Skin epidermis (tissue), 12 donors: ENCODE data around the gene SUSD5.
"Not testable (repeated sequence)": the region's sequence is repeated elsewhere in the genome, so short reads cannot be mapped to it uniquely, and the experiment has no call there.

Experiments used
- H3K27ac ChIP-seq, 21 experiments: fragments of 200-600 bp; sonication (generic) in 11 of 21; one replicate each; pipeline ENCODE4 v1.5.0; 2020; ENCODE audit warnings: mild to moderate bottlenecking in 3 of 21, inconsistent platforms in 2 of 21, moderate library complexity in 2 of 21
- H3K4me3 ChIP-seq, 7 experiments: fragments of 200-600 bp; sonication (generic) in 2 of 7; one replicate each; pipeline ENCODE4 v1.5.0; 2020; ENCODE audit warnings: inconsistent platforms in 2 of 7, mild to moderate bottlenecking in 2 of 7, moderate library complexity in 1 of 7

Gene SUSD5

DNA sequence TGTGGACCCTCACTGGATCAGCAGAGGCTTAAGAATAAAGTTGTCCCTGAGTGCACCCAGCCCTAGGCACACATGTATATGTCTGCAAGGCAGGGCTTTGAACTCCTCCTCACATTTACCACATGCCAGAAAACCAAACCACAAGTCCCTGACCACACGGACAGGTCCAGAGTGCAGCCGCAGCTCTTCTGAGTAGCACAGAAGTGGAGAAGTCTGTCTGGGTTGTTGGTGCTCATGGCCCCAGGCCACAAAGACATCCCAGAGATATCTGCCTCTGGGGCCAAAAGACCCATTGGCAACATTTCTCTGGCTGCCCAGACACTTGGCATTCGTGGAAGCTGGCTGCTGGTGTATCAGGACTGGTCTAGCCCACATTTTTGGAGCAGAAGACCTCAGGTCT, 17.4 kb downstream of the SUSD5 start:
- Histone ChIP-seq H3K27ac (no peak overlapping the region), H3K4me3 (no peak overlapping the region)

DNA sequence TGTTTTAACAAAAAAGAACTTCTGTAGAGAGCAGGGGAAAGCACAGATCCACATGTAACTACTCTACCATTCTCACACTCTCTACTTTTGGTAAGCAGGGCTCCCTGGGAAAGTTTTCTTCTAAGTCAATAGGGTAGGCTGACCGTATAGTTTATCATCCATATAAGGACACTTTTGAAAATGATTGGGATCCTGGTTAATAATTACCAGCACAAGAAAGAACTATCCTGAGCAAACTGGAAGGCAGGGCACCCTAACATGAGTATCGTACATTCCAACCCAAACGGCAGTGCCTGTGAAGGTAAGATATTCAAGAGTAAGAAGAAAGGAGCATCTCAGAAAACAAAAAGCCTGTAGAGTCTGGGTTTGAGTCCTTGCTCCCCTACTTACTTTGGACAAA, 22.1 kb downstream of the SUSD5 start:
- Histone ChIP-seq H3K4me3 (no peak overlapping the region), H3K27ac (no peak overlapping the region)

DNA sequence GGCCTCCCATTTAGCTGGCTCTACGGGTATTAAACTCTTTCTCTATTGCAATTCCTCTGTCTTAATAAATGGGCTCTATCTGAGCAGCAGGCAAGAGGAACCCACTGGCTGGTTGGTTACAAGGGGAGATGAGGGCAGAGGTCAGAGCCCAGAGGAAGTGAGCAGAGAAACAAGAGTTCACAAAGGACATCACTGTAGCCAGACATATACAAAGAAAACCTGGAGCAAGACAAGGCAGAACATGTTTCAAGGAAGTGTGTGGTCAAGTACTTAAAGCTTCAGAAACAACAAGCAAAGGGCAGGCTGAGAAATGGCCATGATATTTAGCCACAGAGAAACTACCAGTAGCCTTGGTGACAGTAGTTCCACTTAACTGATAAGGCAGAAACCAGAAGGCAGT, 24.3 kb downstream of the SUSD5 start:
- no peak overlapping the region for H3K4me3 ChIP-seq
- H3K27ac ChIP-seq, result no peak overlapping the region

DNA sequence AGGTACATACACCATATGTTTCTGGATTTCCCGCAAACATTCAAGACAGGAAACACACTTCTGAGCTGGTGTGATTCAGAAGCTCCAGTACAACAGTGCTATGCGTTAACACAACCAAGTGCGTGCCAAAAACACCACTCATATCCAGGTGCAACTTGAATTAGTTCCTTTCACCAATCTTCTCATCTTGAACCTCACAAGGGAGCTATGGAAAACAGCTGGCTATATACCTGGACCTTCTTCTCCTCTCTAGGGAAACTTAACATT, 31.3 kb downstream of the SUSD5 start:
- no peak overlapping the region for H3K27ac ChIP-seq
- no peak overlapping the region for H3K4me3 ChIP-seq

DNA sequence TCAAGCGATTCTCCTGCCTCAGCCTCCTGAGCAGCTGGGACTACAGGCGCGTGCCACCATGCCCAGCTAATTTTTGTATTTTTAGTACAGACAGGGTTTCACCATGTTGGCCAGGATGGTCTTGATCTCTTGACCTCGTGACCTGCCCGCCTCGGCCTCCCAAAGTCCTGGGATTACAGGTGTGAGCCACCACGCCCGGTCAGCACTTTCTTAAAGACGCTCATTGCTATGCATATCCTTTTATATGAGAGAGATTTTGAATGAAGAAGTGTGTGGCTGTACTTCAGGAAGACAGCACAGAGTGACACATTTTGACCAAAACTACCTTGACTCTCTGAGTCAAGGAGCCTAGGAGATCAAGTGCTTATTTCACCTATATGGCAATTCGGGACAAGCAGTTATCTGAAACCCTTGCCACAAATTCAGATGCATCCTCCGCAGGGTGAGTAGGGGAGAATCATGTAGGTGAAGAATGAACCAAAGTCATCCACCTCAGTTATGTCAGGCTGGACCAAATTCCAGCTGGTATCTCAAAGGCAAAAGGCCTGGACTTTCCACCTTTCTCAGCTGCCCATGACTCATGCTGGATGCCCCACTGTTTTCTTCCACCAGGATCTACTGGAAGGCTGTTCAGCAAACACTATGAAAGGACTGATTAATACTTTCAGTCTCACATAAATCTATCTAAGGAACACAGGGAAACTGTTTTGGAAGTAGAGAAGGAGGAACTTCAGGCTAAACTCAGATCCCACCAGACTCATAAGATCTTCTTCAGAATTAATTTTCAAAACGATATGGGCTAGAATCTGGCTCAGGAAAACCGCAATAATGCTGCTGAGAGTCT, 31.9 kb downstream of the SUSD5 start:
- Histone ChIP-seq H3K27ac (no peak overlapping the region), H3K4me3 (no peak overlapping the region)

DNA sequence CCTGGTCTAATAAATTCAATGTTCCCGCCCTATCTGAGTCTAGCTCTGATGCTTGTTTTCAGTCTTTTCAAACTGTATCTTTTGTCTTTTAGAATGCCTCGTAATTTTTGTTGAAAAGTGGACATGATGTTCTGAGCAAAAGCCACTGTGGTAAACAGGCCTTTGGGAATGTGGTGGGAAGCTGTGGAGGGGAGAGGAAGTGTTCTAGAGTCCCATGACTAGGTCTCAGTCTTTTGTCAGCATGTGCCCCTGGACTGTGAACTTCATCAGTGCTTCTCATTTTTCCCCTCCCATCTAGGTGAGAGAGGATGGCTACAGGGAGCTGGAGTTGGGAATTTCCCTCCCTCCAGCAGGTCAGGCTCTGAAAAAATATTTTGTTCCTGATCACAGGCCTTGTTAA, 33.7 kb downstream of the SUSD5 start:
- H3K4me3 ChIP-seq, result no peak overlapping the region
- no peak overlapping the region for H3K27ac ChIP-seq

DNA sequence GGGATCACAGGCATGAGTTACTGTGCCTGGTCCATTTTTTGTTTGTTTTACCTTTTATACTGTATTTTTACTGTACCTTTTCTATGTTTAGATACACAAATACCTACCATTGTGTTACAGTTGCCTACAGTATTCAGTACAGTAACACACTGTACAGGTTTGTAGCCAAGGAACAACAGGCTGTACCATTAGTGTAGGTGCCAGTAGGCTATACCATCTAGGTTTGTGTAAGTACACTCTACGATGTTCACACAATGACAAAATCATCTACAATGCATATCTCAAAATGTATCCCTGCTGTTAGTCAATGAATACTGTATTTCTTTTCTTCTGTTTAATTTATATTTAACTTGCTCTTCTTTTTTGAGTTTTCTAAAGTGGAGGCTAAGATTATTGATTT, 37.0 kb downstream of the SUSD5 start:
- not testable (repeated sequence) for H3K27ac ChIP-seq, H3K4me3 ChIP-seq

DNA sequence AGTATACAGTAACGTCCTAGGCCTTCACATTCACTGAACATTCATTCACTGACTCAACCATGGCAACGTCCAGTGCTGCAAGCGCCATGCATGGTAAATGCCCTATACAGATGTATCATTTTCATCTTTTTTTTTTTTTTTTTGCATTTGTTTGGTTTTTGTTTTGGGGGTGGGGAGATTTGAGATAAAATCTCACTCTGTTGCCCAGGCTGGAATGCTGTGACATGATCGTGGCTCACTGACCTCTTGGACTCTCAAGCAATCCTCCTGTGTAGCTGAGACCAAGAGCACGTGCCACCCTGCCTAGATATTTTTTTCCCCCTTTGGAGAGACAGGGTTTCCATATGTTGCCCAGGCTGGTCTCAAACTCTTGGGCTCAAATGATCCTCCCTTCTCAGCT, 37.4 kb downstream of the SUSD5 start:
- H3K4me3 ChIP-seq, result no peak overlapping the region
- no peak overlapping the region for H3K27ac ChIP-seq

DNA sequence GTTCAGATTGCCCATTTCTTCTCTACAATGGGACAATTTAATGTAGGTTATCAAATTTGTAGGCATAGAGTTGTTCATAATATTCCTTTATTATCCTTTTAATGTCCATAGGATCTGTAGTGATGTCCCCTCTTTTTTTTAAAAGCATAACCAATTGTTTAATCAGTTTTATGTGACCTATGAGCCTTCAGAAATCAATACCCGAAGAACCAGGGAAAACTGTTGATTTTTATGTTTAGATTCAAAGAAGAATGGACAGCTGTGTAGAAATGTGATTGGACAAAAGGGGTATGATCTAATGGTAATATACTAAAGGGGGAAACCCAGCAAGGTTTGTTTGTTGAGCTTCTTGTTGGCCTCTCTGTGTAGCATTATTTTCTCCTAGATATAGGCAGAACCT, 39.5 kb downstream of the SUSD5 start:
- H3K4me3 ChIP-seq, result no peak overlapping the region
- H3K27ac ChIP-seq, result no peak overlapping the region

DNA sequence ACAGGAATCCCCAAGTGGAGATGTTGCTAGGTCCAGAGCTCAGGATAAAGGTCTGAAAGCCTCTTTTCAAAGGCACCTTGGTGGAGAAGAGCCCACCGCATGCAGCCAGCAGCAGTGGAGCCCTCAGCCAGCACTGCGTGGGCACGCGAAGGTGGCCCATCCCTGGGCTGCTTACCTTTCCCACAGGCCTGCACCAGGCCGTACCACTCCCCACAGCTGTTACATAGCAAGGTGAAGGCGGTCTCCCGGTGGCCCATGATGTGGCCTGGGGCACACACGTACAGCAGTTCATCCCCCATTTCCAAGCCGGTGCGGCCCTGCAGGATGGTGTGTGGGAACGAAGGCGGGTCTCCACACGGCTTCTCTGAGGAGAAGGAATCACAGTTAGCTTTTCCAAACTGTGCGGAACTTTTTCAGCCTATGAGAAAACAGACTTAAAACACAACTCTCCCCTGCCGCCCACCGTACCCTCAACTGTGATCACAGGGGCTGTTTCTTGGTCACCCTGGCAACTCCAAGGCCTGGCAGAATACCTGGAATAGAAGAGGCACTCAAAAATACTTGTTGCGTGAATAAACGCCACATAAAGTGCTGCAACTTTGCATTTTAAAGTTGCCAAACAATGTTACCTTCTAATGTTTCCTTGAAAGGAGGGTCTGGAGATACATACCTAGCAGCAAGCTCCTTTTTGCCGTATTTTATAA, 43.7 kb downstream of the SUSD5 start:
- Histone ChIP-seq H3K4me3 (no peak overlapping the region), H3K27ac (no peak overlapping the region)

DNA sequence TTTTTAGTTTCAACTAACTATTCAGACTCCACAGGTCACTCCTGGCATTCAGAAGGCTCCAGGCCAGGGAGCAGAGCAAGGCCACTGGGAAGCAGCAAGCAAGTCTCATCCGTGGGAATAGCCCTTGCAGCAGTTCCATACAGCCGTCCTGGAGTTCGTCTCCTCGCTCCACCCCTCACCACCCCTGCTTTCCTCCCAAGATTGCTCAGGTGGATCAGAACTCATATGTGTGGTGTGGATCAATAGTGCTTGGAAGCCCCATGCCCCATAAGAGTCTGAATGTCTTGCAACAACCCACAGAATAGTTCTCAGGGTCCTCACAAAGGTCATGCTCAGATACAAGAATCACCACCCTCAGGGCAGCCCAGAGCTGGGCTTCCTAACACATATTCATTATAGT, 44.5 kb downstream of the SUSD5 start:
- H3K4me3 ChIP-seq, result no peak overlapping the region

DNA sequence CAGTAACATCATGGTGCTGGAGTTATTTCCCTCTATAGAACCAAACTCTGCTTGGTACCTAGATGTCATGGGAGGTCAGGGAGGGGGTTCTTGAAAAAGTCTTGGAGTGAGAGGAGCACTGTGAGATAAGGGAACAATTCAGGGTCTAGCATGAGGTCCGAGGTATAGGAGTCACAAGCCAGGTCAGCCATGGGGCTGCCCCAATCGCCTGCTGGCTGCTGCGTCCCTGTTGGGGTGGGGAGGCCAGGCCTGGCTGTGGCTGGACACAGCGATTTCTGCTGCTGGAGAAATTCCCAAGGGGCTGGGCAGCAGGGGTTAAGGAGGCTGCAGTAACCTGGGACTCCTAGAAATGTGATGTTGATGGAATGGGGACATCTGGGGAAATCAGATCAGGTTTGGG, 44.9 kb downstream of the SUSD5 start:
- no peak overlapping the region for H3K4me3 ChIP-seq
- H3K27ac ChIP-seq, result no peak overlapping the region

More for the DNA sequence above, 44.5 kb downstream of the SUSD5 start:
- no peak overlapping the region for H3K27ac ChIP-seq

DNA sequence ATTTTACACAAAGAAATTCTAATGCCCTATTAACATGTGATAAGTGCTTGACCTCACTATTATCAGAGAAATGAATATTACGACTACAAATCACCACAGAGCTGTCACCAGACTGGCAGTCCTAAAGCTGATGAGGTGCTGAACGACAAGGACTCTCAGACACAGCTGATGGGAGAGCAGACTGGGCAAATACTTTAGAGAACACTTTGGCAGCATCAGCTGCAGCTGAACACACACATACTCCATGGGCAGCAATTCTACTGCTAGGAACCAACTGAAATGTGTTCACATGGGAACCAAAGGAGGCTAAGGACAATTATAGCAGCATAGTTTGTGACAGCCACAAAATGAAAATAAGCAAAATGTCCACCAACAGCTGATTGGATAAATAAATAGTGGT, 45.5 kb downstream of the SUSD5 start:
- Histone ChIP-seq H3K4me3 (no peak overlapping the region), H3K27ac (no peak overlapping the region)

DNA sequence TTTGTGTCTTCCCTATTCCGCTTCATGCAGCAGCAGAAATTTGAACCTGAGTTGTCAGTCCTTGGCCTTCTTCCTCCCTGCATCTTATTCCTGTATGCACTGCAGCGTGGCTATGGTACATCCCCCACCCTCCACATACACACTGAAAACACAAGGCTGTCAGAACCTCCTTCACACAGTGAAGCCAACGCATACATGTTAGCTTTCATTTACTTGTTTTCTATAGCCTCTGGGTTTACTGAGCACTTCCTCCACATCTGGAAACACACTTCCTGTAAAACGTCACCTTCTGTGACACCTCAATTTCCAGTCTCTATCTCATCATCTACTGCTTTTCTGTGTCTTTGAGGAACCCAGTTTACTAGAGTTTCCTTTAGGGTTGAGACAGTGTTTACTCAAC, 47.0 kb downstream of the SUSD5 start:
- Histone ChIP-seq H3K4me3 (no peak overlapping the region), H3K27ac (no peak overlapping the region)

DNA sequence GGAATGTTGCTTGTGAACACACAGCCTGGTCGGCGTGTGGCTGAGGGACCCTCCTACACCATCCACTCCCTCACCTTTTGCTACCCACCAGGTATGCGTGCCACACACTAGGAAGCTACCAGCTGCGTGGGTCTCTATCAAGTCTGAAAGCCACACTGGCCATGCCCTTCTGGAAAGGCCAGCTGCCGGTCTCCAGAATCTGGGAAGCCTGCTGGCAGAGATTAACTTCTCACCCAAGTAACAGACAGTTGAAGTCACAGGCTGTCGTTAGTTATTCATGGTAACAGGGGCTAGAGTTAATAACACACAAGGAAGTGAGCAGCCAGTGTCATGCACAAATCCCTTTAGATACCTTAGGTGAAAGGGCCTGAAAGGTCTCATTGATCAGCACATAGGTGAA, 48.1 kb downstream of the SUSD5 start:
- no peak overlapping the region for H3K27ac ChIP-seq

DNA sequence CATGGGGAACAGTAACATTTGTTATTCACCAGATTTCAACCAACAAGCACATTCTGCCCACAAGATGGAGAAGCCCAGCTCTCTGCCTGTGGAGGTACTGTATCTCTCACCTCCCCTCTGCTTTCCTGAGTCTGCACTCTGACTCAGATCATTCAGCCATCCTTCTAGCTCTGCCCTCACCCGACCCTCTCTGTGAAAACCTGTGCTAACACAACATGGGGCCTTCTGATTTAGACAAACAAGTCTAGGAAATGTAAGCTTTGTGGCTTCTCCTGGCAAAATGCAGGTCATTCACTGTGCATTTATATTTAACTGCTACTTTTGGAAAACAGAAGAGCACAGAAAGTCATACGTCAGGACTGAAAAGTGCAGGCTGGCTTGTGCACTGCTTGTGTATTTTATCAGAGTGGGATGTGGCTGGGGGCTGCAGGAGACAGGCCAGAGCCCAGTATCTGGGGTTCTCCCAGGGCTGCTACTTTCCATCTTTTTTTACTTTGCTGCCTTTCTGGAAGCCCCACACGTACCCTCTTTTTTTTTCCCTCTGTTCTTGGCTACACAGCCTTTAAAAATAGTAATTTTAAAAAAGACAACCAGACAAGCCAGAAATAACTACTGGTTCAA, 50.8 kb downstream of the SUSD5 start:
- H3K27ac ChIP-seq, result no peak overlapping the region
- H3K4me3 ChIP-seq, result no peak overlapping the region

More for the DNA sequence above, 48.1 kb downstream of the SUSD5 start:
- H3K4me3 ChIP-seq, result no peak overlapping the region

DNA sequence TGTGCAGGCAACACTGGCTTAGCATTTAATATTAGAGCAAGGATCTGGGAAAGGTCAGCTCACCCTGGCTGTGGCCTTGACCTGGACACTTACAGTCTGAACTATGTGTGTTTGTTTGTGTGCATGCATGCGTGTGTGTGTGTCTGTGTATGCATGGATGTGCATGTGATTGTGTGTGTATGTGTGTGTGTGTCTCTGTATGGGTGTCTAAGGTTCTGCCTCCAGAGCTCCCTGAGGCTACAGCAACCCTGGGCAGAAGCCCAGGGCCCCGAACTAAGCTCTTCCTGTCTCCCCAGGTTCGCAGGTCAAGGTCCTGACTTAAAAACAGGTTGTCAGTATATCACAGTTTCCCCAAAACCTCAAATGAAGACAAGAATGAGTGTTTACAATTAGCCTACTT, 51.3 kb downstream of the SUSD5 start:
- Histone ChIP-seq H3K4me3 (no peak overlapping the region), H3K27ac (no peak overlapping the region)

DNA sequence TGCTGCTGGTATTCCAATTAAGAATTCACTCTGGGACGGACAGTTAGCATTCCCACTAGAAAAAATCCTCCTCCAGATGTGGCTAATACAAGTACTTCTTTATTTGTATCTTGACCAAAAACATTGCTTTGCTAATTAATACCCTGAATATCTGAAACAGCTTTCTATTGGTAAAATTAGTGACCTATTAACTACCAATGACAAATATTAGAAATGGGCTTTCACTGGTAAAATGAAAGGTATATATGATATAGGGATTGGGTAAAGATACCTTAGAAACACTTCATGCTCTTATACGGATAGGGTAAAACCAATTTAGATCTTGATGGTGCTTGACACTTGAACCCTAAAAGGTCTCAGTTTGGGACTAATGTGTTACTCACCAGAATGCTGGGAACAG, 52.5 kb downstream of the SUSD5 start:
- H3K27ac ChIP-seq, result no peak overlapping the region

DNA sequence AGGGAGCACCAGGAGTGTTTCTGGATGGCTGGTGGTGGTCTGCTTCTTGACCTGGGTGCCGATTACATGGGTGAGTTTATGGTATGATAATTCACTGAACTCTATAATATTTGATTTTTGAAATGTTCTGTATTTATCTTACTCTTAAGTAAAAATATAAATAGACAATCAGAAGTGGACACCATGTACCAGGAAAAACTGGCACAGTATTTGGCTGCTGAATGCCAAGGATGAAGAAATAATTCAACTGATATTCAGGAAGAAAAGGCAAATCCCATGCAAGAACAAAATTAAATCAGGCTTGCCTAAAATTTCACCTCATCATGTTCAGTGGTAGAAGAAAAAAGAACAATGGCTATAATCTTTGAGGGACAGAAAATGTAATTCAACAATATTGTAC, 53.2 kb downstream of the SUSD5 start:
- no peak overlapping the region for H3K4me3 ChIP-seq
- H3K27ac ChIP-seq, result no peak overlapping the region

More for the DNA sequence above, 52.5 kb downstream of the SUSD5 start:
- no peak overlapping the region for H3K4me3 ChIP-seq

DNA sequence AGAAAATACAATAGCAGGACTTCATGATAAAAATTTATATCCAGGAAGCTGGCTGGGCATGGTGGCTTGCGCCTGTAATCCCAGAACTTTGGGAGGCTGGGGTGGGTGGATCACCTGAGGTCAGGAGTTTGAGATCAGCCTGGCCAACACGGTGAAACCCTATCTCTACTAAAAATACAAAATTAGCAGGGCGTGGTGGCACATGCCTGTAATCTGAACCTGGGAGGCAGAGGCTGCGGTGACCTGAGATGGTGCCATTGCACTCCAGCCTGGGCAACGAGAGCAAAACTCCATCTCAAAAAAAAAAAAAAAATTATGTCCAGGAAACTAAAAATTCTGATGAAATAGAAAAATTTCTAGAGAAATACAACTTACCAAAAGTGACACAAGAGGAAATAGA, 56.0 kb downstream of the SUSD5 start:
- H3K27ac ChIP-seq, H3K4me3 ChIP-seq: not testable (repeated sequence)

DNA sequence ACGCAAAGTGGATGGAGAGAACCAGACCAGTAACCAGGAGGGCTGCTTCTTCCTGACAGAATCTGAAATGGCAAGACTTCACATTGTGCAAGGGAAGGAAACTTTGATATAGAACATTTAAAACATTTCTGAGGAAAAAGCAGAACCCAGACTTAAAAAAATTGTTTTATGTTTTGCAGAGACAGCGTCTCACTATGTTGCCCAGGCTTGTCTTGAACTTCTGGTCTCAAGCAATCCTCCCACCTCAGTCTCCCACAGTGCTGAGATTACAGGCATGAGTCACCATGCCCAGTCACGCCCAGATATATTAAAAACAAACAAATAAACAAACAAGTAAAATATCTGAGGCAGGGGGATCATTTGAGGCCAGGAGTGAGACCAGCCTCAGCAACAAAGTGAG, 58.6 kb downstream of the SUSD5 start:
- H3K4me3 ChIP-seq, result no peak overlapping the region
- no peak overlapping the region for H3K27ac ChIP-seq
